Endothelial cell of umbilical vein (primary cell): ENCODE measurements around the gene ALLC. TPM values are rescaled to one million over a fixed set of nuclear protein-coding genes. Genes with fewer than 3 reads are reported as not detected.

ENCODE experiments used
- BruUV-seq: library from RNA; stranded (reverse); fragments of 400-500 nt; replicated peaks from 2 replicates; lab custom pipeline; 2021; lab: Mats Ljungman, UMichigan
- CTCF ChIA-PET: fragments of 300-600, 350-600 bp; sonication (Branson Sonifier 250); formaldehyde crosslinking; loops from one replicate; lab custom pipeline; 2021; ENCODE audit warnings: antibody characterized with exemption, inconsistent platforms; lab: Charles Lee
- POLR2A ChIA-PET: fragments of 300-600, 350-600 bp; sonication (Branson Sonifier 250); formaldehyde crosslinking; loops from one replicate; lab custom pipeline; 2021; ENCODE audit warnings: antibody characterized with exemption, inconsistent platforms; lab: Charles Lee
- DNase-seq: peaks from one replicate; pipeline ENCODE4 v3.0.0-alpha.2; 2011; ENCODE audit warnings: low read depth, low spot score
- FAIRE-seq: peaks from 2 replicates; lab custom pipeline; 2011; peaks lifted over from hg19 to GRCh38; lab: Jason Lieb, UNC
- H2AFZ ChIP-seq: 2 replicates; pipeline ENCODE4 v1.6.0; 2012; ENCODE audit warnings: low read depth, low read length, control low read depth, inconsistent platforms
- H3K27ac ChIP-seq: 2 replicates; pipeline ENCODE4 v1.5.1; 2011; ENCODE audit warnings: low read depth, mild to moderate bottlenecking, control low read depth, low read length, moderate library complexity; ENCODE audit not compliant: insufficient read depth
- H3K27me3 ChIP-seq, 2 experiments: 2 replicates each; pipeline versions ENCODE4 v1.6.0 to v1.6.1; 2011; ENCODE audit warnings: low read length in 2 of 2, mixed read lengths in 1 of 2; ENCODE audit not compliant: control insufficient read depth in 2 of 2, insufficient read depth in 2 of 2
- H3K36me3 ChIP-seq, 2 experiments: 2 replicates in 1 of 2; 3 replicates in 1 of 2; pipeline ENCODE4 v1.5.1; 2011; ENCODE audit warnings: low read length in 2 of 2, mild to moderate bottlenecking in 1 of 2, moderate library complexity in 1 of 2; ENCODE audit not compliant: control insufficient read depth in 2 of 2, insufficient read depth in 2 of 2; ENCODE audit errors: extremely low read depth in 1 of 2
- H3K4me1 ChIP-seq: 3 replicates; pipeline ENCODE4 v1.5.1; 2011; ENCODE audit warnings: mild to moderate bottlenecking, low read length; ENCODE audit not compliant: control insufficient read depth, insufficient read depth; ENCODE audit errors: extremely low read depth
- H3K4me2 ChIP-seq: 2 replicates; pipeline ENCODE4 v1.6.1; 2011; ENCODE audit warnings: low read length, control low read depth, mixed read lengths; ENCODE audit not compliant: insufficient read depth
- H3K4me3 ChIP-seq, 3 experiments: fragments of 200-600 bp in 1 of 3; sonication (generic), shearing (Covaris generic) in 1 of 3; replicated peaks in 1 of 3; 2 replicates each; pipeline ENCODE4 v1.5.1; 2011 to 2016; ENCODE audit warnings: control low read depth in 3 of 3, low read length in 3 of 3, mild to moderate bottlenecking in 2 of 3, inconsistent platforms in 1 of 3, low read depth in 1 of 3, moderate library complexity in 1 of 3; ENCODE audit not compliant: insufficient read depth in 1 of 3
- H3K79me2 ChIP-seq: 2 replicates; pipeline ENCODE4 v1.6.0; 2012; ENCODE audit warnings: low read length, inconsistent platforms; ENCODE audit not compliant: control insufficient read depth, insufficient read depth
- H3K9ac ChIP-seq: replicated peaks from 2 replicates; pipeline ENCODE3; 2011; ENCODE audit warnings: low read length, control low read depth; ENCODE audit not compliant: insufficient read depth; ENCODE audit errors: extremely low read depth
- H3K9me1 ChIP-seq: replicated peaks from 3 replicates; pipeline ENCODE4 v1.6.0; 2011; ENCODE audit warnings: mild to moderate bottlenecking, low read length; ENCODE audit not compliant: control insufficient read depth, insufficient read depth; ENCODE audit errors: extremely low read depth
- H3K9me3 ChIP-seq: replicated peaks from 2 replicates; pipeline ENCODE4 v1.5.1; 2012; ENCODE audit warnings: low read length, inconsistent platforms; ENCODE audit not compliant: control insufficient read depth, insufficient read depth
- H4K20me1 ChIP-seq: replicated peaks from 2 replicates; pipeline ENCODE3; 2011; ENCODE audit warnings: mild to moderate bottlenecking, low read length; ENCODE audit not compliant: control insufficient read depth, insufficient read depth; ENCODE audit errors: extremely low read depth
- CTCF ChIP-seq, 2 donors: IDR thresholded peaks; 1 replicate in 1 of 2; 2 replicates in 1 of 2; pipeline ENCODE4 v1.5.1; 2011; ENCODE audit warnings: low read length in 2 of 2, mild to moderate bottlenecking in 2 of 2, moderate library complexity in 2 of 2, control low read depth in 1 of 2, inconsistent platforms in 1 of 2, low read depth in 1 of 2; ENCODE audit not compliant: insufficient read depth in 1 of 2; ENCODE audit errors: extremely low read depth in 1 of 2
- EZH2 ChIP-seq: IDR thresholded peaks from 2 replicates; pipeline ENCODE4 v1.6.1; 2012; ENCODE audit warnings: borderline replicate concordance, low read depth, mild to moderate bottlenecking, moderate library complexity, low read length, inconsistent platforms; ENCODE audit not compliant: severe bottlenecking
- FOS ChIP-seq: IDR thresholded peaks from 2 replicates; pipeline ENCODE4 v1.6.1; 2011; ENCODE audit warnings: mild to moderate bottlenecking, low read length, moderate library complexity, borderline replicate concordance; ENCODE audit not compliant: insufficient read depth
- GATA2 ChIP-seq: IDR thresholded peaks from 2 replicates; pipeline ENCODE4 v1.7.0; 2011; ENCODE audit warnings: low read depth, mild to moderate bottlenecking, moderate library complexity, mixed read lengths, low read length; ENCODE audit not compliant: insufficient read length, insufficient read depth
- JUN ChIP-seq: IDR thresholded peaks from 2 replicates; pipeline ENCODE4 v1.6.1; 2011; ENCODE audit warnings: borderline replicate concordance, low read depth; ENCODE audit not compliant: insufficient read length, insufficient read depth
- MYC ChIP-seq: IDR thresholded peaks from one replicate; pipeline ENCODE4 v1.6.1; 2011; ENCODE audit warnings: mild to moderate bottlenecking, low read depth, low read length
- POLR2A ChIP-seq: IDR thresholded peaks from 2 replicates; pipeline ENCODE4 v1.6.1; 2012; ENCODE audit warnings: low read depth, mild to moderate bottlenecking, control low read depth, low read length
- POLR2AphosphoS5 ChIP-seq: IDR thresholded peaks from 2 replicates; pipeline ENCODE4 v1.6.1; 2012; ENCODE audit warnings: low read depth, mild to moderate bottlenecking, control low read depth, low read length, moderate library complexity; ENCODE audit not compliant: insufficient read depth
- dilution Hi-C: fragments of 300-500 bp; cut with MboI; formaldehyde crosslinking; loops from one replicate; pipeline ENCODE4 v1.15.0; 2019; ENCODE audit warnings: low sequenced_read_pairs; ENCODE audit not compliant: extremely low pct_ligation_motif_present
- intact Hi-C: fragments of 100-400 bp; cut with micrococcal nuclease; formaldehyde crosslinking; loops from one replicate; pipeline ENCODE4 v1.10.0; 2022
- polyA plus RNA-seq, 4 experiments: library from polyadenylated mRNA; depleted of rRNA in 3 of 4; stranded (reverse) in 3 of 4; unstranded in 1 of 4; fragments of >200 nt; gene quantifications; 2 replicates each; pipeline versions ENCODE4 v1.2.1 to v1.2.3, GENCODE V29; 2011 to 2012; ENCODE audit warnings: missing spikeins in 1 of 4
- total RNA-seq: library from RNA; stranded (reverse); gene quantifications from 2 replicates; pipeline ENCODE4 v1.2.3, GENCODE V29; 2021
- TF ChIP-seq, protein P1 (sequence below): IDR thresholded peaks from 2 replicates; pipeline ENCODE4 v1.6.1; 2011; ENCODE audit not compliant: insufficient read depth, insufficient read length

ALLC gene
- total and polyA plus RNA-seq, 2 donors (not counting 3 experiments of a cell fraction or from before 2014, with no cell fraction given) = not detected

DNA sequence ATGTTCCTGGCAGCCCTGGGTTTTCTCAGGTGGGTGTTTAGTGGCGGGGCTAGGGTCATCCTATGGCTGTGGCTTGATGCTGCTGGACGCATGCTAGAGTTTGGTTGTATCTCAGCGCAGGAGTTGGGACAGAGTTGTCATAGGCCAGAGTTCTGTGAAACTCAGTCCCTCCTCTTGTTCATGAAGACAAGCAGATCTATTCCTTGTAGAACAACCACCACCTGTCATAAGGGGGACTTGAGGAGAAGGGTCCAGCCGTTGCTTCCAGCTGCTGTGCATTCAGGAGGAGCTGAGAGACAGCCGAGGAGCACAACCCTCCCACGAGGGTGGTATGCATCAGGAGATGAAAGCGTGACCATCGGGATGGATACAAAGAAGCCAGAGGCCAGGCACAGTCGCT is 71.8 kb downstream of the ALLC start:
- no peak overlapping the region for H3K9ac ChIP-seq
- H3K9me1 ChIP-seq = no peaks in the 10 kb centered on the region
- no peak for FAIRE-seq
- dilution Hi-C loops (no loop called here), intact Hi-C loops (loop anchor here (5.0 kb wide), 1 partner anchor 1033 kb away; no protein-coding TSS in a partner anchor)
- no peak overlapping the region for H2AFZ ChIP-seq
- H3K4me3 ChIP-seq = no peak overlapping the region
- no peak overlapping the region for H3K4me2 ChIP-seq
- no peaks in the 10 kb centered on the region for H3K79me2 ChIP-seq
- H3K27me3 ChIP-seq = no peaks in the 10 kb centered on the region
- no peaks in the 10 kb centered on the region for H3K36me3 ChIP-seq
- BruUV-seq = no TSS peak
- ChIA-PET CTCF (interaction anchor here (2.5 to 5.0 kb wide), 3 partner anchors 19 to 985 kb away, joined by 9 to 49 read pairs (median 17); no protein-coding TSS in a partner anchor), POLR2A (no interaction called here)
- no peaks in the 10 kb centered on the region for H4K20me1 ChIP-seq
- no peak for DNase-seq
- H3K9me3 ChIP-seq = no peaks in the 10 kb centered on the region
- no peak for TF ChIP-seq CTCF (IDR thresholded peaks at IDR 0.05; ENCODE audit: extremely low read depth in 1 of 2, insufficient read depth in 1 of 2, low read depth in 1 of 2, low read length in 2 of 2)
- TF ChIP-seq EZH2 = no peak
- no peak for TF ChIP-seq POLR2AphosphoS5
- no peak for TF ChIP-seq JUN
- no peak for TF ChIP-seq FOS
- no peak for TF ChIP-seq MYC
- TF ChIP-seq GATA2 = no peak
- TF ChIP-seq, protein P1, sequence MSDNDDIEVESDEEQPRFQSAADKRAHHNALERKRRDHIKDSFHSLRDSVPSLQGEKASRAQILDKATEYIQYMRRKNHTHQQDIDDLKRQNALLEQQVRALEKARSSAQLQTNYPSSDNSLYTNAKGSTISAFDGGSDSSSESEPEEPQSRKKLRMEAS = no peak
- TF ChIP-seq POLR2A = no peak
- H3K4me1 ChIP-seq = peaks cover 4% of the 10 kb centered on the region
- H3K27ac ChIP-seq = no peak overlapping the region
